Mononuclear cell (primary cell): ENCODE data around the gene USH1G. TPM values are rescaled to one million over a fixed set of nuclear protein-coding genes. Genes with fewer than 3 reads are reported as not detected.

Experiments
- H3K27me3 ChIP-seq: 2 replicates; pipeline ENCODE4 v1.6.0; 2011; ENCODE audit warnings: low read length, control low read depth; ENCODE audit not compliant: insufficient read depth
- H3K4me1 ChIP-seq: 2 replicates; pipeline ENCODE4 v1.5.1; 2011; ENCODE audit warnings: mild to moderate bottlenecking, low read length, control low read depth; ENCODE audit not compliant: insufficient read depth
- H3K4me3 ChIP-seq: 2 replicates; pipeline ENCODE4 v1.5.1; 2011; ENCODE audit warnings: mild to moderate bottlenecking, low read length, moderate library complexity
- H3K9me3 ChIP-seq: 2 replicates; pipeline ENCODE4 v1.5.1; 2011; ENCODE audit warnings: low read depth, mild to moderate bottlenecking, control low read depth, low read length
- total RNA-seq: library from RNA; depleted of rRNA; stranded (reverse); fragments of >200 nt; gene quantifications from one replicate; pipeline ENCODE4 v1.2.3, GENCODE V29; 2012

Gene USH1G
- total RNA-seq, 1 donor, result not detected

DNA sequence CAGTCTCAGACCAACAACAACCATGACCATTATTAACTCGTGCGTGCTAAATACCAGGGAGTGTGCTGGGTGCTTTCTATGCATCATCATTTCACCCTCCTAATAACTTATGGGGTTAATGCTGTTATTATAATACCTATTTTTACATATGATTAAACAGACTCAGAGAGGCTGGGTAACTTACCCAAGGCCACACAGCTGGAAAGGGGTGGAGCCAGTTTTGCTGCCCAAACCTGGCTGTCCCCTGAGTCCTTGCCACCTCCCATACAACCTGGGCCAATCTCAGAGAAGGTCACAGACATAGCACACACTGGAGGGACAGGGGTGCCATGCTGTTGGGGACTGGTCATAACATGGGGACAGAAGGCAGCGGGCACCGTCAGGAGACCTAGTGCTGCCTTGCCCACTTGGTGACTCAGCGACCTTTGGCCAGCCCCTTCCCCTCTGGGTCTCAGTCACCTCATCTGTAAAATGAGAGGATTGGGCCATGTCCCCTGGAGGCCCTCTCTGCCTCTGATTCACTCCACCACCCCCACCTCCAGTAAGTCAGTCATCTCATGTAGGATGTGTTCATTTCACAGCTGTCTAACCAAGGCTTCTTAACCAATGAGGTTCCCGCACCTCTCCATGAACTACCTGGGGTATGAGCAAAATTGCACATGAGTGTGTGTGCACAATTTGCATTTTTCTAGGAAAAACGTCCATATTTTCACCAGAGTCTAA lies 18.2 kb downstream of the USH1G start:
- H3K27me3 ChIP-seq, result no peaks in the 10 kb centered on the region
- H3K4me1 ChIP-seq, result no peaks in the 10 kb centered on the region
- no peak overlapping the region for H3K4me3 ChIP-seq
- no peaks in the 10 kb centered on the region for H3K9me3 ChIP-seq

DNA sequence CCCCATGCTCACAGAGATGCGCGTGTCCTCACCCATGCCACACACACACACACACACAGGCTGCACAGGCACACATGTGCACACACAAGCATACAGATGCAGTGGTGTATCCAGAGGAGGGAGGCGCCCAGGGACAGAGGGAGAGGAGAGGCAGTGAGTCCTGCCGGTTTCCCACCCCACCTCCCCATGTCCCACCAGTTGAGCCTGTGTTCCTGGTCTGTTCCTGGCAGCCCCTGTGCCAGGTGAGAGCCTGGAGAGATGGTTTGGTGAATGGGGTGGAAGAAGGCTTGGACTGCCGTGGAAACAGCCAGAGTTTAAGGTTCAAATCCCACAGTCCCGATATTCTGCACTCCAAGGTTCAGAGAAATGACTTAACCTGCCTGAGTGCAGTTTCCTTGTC lies 19.4 kb downstream of the USH1G start:
- no peaks in the 10 kb centered on the region for H3K4me1 ChIP-seq
- no peaks in the 10 kb centered on the region for H3K9me3 ChIP-seq
- H3K4me3 ChIP-seq, result no peak overlapping the region
- no peaks in the 10 kb centered on the region for H3K27me3 ChIP-seq

- Histone ChIP-seq H3K4me1 (no peaks in the 10 kb centered on the region), H3K9me3 (no peaks in the 10 kb centered on the region), H3K4me3 (no peak overlapping the region), H3K27me3 (no peaks in the 10 kb centered on the region)
These were observed 20.0 kb downstream of the USH1G start for GRCh38 chr17:74903034-74903433.

DNA sequence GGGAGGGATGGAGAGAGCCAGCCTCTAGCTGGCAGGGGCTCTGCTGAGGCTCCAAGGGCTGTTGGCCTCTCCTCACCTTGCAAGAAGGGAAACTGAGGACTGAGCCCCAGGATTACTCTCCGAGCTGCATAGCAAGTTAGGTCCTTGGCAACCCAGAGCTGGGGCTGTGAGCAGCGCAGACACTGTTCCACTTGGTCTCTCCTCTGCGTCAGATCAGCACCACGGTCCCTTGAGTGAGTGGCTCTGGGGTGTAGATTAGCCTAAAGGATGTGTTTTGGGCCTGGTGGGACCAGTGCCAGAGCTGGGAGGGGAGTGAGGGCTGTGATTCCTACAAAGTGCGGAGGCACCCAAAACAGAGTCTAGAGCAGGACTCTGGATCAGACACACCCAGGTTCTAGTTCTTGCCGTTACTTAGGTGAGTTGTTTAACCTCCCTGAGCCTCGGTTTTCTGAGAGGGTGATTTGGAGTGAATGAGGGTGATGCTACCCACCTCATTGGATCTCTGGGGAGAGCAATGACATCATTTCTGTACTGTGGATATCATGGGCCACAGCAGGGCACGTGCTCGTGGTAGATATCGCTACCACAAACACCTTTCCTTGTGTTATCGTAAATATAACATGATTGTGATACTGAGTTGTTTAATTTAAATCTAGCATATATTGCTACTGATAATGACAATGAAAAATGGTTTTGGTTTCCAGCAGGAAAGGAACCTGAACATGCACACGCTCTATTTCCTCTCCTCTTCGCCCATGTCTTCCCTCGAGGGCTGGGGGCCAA lies 21.5 kb downstream of the USH1G start:
- no peaks in the 10 kb centered on the region for H3K9me3 ChIP-seq
- H3K27me3 ChIP-seq, result peaks cover under 1% of the 10 kb centered on the region
- no peak overlapping the region for H3K4me3 ChIP-seq
- H3K4me1 ChIP-seq, result no peaks in the 10 kb centered on the region

DNA sequence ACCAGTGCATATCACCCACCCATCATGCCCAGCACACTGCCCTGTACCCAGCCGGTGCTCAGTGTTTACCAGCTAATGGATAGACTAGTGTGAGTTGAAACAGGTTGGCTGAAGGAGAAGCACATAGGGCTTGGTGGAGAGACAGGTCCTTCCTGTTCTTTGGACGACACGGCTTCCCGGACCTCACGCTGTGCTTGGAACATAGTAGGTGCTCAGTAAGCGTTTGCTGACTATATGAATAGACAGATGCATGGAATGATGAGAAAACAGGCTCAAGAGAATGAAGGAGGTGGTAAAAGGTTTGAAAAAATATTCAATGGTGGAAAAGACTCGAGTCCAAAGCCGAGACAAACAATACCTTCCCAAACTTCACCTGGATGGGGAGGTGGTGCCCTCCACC lies 22.8 kb downstream of the USH1G start:
- no peaks in the 10 kb centered on the region for H3K4me1 ChIP-seq
- H3K4me3 ChIP-seq, result no peak overlapping the region
- no peaks in the 10 kb centered on the region for H3K9me3 ChIP-seq
- H3K27me3 ChIP-seq, result peaks cover 11% of the 10 kb centered on the region

- Histone ChIP-seq H3K27me3 (peaks cover 28% of the 10 kb centered on the region), H3K4me1 (no peaks in the 10 kb centered on the region)
These were observed 24.6 kb downstream of the USH1G start for GRCh38 chr17:74898376-74898946.

GRCh38 chr17:74893936-74894671 lies 29.0 kb downstream of the USH1G start:
- Histone ChIP-seq H3K27me3 (peaks cover 44% of the 10 kb centered on the region), H3K9me3 (no peaks in the 10 kb centered on the region), H3K4me1 (no peaks in the 10 kb centered on the region), H3K4me3 (no peak overlapping the region)

More at GRCh38 chr17:74898376-74898946, 24.6 kb downstream of the USH1G start:
- H3K9me3 ChIP-seq, result no peaks in the 10 kb centered on the region
- H3K4me3 ChIP-seq, result no peak overlapping the region

DNA sequence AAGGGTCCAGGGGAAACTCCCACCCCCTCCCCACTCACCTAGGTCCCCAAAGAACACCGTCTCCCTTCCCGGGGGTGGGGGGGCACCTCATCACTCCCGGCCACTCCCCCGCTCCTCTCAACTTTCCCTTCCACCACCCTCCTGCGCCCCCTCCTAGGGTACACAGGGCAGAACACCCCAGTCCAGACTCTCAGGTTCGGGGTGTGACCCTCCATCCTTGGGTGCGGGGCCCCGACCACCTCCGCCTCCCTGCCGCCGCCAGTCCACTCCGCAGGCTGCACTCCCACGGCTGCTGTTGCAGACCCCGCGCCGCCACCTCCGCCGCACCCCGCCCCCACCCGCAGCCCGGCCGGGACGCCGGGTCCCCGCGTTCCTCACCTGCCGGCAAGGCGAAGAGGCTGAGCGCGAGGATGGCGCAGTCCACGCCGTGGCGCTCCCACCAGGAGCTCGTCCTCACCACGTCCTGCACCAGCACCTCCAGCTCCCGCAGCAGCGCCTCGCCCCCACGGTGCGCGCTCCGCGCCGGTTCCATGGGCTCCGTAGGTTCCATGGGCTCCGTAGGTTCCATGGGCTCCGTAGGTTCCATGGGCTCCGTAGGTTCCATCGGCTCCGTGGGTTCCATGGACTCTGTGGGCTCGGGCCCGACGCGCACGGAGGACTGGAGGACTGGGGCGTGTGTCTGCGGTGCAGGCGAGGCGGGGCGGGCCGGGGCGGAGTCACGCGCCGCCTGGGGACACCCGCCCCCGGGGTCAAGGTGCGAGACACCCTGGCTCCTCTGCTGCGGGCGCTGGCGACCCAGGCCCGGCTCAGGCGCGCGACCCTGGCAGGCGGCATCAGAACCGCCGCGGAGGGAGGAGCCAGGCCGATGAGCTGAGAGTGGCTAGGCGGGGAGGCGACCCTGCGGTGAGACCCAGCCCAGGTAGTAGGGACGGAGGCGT lies 29.8 kb downstream of the USH1G start, which contains the start of gene FADS6:
TSS of gene FADS6 (minus strand) at position 660 of the 938 bp plus-strand sequence. CDS start at position 622, 38 bp downstream.
- no peak within 1 kb of the TSS for H3K4me3 ChIP-seq
- H3K27me3 ChIP-seq, result peaks cover 44% of the 10 kb centered on the region
- H3K4me1 ChIP-seq, result no peaks in the 10 kb centered on the region
- no peaks in the 10 kb centered on the region for H3K9me3 ChIP-seq

DNA sequence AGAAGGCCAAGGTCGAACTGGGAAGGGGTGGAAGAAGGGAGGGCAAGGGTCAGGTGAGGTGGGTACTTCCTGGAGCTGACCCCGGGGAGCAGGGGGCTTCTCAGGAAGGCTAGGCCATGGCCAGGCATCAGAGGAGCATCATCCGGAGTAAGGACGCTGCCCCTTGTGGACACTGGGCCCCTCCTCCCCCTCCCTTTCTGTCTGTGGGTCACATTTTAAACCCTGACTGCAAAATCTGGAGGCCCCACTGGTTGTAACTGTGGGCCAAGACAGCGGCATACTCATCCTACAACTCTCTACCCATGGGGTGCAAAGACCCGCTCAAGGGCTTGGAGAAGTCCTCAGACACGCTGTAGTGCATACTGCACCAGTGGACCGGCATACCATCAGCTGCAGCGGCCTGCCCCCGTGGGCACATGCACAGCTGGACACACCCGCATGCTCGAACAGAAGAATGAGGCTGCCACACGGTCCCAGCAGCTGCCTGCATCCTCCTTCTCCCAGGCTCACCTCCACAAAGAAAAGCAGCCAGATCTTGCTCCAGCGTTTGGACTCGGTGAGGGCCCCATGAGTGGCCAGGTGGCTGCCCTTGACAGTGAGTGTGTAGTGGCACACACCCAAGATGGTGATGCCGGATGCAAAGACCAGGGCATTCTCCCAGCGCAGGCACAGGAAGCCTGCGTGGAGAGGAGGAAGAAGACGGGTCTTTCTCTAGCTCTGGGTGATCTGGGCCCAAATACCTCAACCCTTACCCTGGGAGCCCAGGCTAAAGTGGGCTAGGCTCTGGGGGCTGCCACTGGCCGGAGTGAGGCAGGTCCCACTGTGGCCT lies 30.8 kb downstream of the USH1G start:
- Histone ChIP-seq H3K4me3 (no peak overlapping the region), H3K9me3 (no peaks in the 10 kb centered on the region), H3K27me3 (peaks cover 44% of the 10 kb centered on the region), H3K4me1 (no peaks in the 10 kb centered on the region)

DNA sequence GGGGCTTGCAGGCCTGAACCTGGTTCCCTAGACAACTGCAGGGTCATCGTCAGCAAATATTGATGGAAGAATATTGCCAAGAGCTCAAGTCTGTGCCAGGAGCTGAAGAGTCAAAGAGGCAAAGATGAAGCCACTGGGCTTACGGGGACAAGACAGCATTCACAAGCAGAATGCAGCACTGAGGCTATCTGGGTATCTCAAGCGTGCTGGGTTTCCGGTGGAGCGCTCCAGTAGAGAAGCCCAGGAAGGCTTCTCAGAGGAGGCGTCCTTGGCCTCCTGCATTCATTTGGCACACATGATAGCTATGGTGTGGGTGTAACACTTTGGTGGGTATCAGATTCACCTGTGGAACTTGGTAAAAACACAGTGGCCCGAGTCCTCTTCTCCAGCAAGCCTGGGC lies 32.5 kb downstream of the USH1G start:
- no peaks in the 10 kb centered on the region for H3K4me1 ChIP-seq

GRCh38 chr17:74888469-74888868 lies 34.6 kb downstream of the USH1G start:
- Histone ChIP-seq H3K4me3 (no peak overlapping the region), H3K27me3 (peaks cover 16% of the 10 kb centered on the region), H3K9me3 (no peaks in the 10 kb centered on the region), H3K4me1 (peaks cover 5% of the 10 kb centered on the region)

More for the DNA sequence above, 32.5 kb downstream of the USH1G start:
- Histone ChIP-seq H3K27me3 (peaks cover 36% of the 10 kb centered on the region), H3K9me3 (no peaks in the 10 kb centered on the region), H3K4me3 (no peak overlapping the region)

DNA sequence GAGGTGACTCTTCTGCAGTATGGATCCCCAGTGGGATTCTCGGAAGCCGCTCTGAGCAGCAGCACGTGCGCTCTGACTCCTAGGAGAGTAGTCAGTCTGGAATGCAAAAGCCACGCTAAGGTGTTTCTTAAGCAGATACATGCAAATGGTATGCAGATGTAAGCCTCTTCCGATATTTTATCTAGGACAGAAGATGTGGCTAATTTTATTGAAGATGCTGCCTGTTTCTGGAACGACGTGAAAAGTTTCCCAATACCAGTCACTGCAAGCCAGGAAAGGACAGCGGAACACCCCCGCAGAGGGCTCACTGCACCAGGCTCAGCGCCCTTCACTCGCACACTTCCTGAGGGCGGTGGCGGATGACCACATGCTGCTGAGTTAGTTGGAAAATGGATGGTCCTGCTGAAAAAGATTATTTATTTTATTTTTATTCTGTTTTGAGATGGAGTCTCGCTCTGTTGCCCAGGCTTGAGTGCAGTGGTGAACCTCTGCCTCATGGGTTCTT lies 39.8 kb downstream of the USH1G start:
- Histone ChIP-seq H3K9me3 (no peaks in the 10 kb centered on the region), H3K4me1 (peaks cover 14% of the 10 kb centered on the region), H3K27me3 (no peaks in the 10 kb centered on the region), H3K4me3 (no peak overlapping the region)

DNA sequence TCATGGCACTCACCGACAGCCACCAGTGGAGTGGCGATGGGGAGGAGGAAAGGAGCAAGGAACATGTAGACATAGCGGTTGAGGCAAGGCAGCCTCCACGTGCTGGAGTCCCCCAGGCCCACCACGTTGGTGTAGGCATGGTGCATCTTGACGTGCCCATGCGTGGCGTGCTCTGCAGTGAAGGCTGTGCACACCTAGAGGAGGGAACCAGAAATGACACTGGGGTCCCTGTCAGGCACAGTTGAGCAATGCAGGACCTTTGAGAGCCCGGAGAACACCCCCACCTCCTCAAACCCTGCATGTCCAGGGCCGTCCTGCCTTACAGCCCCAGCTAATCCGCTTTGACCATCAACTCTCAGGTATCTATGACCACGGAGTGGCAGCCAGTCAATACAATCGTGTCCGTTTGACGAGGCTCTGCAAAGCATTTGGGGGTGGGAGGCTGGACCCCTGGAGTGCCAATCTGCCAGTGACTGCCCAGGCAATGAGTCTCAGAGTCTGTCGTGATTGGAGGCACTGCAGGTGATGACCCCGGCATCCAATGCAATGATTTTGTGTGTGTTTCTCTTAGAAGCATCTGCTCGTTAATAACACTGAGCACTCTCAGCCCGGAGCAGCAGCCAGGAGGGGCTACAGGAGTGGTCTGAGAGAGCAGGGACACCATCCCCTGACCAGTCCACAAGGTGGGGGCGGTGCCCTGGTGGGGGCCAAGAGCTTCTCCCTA lies 40.4 kb downstream of the USH1G start:
- Histone ChIP-seq H3K27me3 (no peaks in the 10 kb centered on the region), H3K4me3 (no peak overlapping the region), H3K9me3 (no peaks in the 10 kb centered on the region), H3K4me1 (peaks cover 14% of the 10 kb centered on the region)
